ENCODE measurements around the gene CDH4.

DNA sequence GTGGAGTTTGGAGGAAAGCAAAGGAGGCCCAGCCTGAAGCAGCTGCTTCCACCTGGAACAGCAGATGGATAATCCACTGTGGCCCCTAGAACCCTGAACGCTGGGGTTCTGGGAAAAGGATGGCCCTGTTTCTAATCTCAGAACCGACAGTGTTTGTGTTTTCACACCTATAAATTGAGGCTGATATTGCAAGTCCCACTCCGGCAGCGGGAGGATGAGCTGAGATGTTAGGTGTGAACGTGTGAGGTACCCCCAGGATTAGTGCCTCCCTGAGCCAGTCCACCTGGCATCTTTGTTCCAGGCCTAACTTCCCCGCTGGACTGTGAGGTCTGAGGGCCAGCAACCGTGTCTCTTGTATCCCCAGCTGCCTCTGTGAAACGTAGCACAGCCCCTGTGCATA, 7.8 kb upstream of the CDH4 start:
- no peak for TF ChIP-seq MAX (IDR thresholded peaks at IDR 0.05)
- TF ChIP-seq BACH1 (IDR thresholded peaks at IDR 0.05; ENCODE audit: low read length), result no peak
- TF ChIP-seq EP300 (IDR thresholded peaks at IDR 0.05; ENCODE audit: borderline replicate concordance in 1 of 2, low read depth in 2 of 2, low read length in 2 of 2), result no peak
- TF ChIP-seq HDAC6 (IDR thresholded peaks at IDR 0.05; ENCODE audit: low read depth, low read length), result no peak
- TF ChIP-seq EZH2 (IDR thresholded peaks at IDR 0.05; ENCODE audit: low read depth, low read length, severe bottlenecking), result no peak

Measured in H1 (cell line).